Endometrium (tissue), 2 donors: ENCODE measurements around the gene SPTBN1.

Experiments
- FAIRE-seq: peaks from 2 replicates; lab custom pipeline; 2012; peaks lifted over from hg19 to GRCh38; lab: Jason Lieb, UNC
- donor health status: control.
- donor health status: control.

SPTBN1 gene

GRCh38 chr2:54653572-54654204, 197.6 kb downstream of the SPTBN1 start:
- FAIRE-seq = no peak

- no peak for FAIRE-seq
Measured at GRCh38 chr2:54655046-54655809, 199.1 kb downstream of the SPTBN1 start.

DNA sequence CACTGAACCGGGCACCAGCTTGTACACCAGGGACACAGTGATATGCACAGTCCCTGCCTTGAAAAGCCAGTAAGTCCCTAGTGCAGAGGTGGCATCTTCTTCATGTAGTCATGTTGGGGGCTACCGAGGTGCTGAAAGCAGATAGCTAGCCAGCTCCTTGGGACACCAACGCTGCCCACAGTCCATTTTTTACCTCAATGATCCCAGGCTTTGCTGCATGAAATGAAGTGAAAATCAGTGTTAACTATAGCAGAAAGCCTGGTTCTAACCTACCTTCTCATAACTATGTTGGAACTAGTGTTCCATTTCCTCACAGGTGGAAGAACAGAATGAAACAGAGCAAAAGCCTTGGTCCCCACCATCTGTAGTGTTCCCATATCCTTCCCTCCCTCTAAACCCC, 200.7 kb downstream of the SPTBN1 start:
- FAIRE-seq = no peak

DNA sequence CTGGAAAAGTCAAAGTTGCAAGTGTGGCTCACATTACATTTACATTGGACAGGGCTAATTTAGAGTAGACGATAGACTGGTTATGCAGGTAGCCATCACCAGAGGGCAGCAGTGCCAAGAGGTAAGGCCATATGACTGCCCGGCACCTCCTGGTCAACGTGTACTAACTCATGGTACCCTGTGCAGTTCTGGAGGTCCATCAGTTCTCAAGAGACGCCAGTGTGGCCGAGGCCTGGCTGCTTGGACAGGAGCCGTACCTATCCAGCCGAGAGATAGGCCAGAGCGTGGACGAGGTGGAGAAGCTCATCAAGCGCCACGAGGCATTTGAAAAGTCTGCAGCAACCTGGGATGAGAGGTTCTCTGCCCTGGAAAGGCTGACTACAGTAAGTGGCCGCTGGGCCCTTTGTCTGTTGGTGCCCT, 201.5 kb downstream of the SPTBN1 start:
- FAIRE-seq = no peak

DNA sequence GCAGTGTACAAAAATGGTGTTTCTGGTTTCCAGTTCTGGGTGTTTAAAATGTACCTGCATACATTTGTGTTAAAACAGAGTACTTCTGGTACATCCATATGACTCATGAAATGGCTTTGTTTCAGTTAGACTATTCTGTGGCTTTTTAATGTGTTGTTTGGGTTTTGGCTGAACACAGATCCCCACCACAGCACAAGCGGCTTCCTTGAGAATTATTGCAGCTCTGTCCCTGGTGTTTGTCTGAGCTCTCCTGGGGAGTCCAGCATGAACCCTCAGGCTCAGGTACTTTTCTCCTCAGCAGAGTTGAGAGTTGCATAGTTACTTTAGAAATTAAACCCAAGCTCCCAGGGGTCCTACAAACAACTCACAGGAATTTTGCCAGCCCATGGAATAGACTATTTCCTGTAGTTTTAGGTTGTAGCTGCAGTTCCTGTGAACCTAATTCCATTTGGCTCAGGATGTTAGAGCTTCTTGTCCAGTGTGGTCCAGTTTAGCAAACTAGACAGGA, 202.5 kb downstream of the SPTBN1 start:
- no peak for FAIRE-seq

DNA sequence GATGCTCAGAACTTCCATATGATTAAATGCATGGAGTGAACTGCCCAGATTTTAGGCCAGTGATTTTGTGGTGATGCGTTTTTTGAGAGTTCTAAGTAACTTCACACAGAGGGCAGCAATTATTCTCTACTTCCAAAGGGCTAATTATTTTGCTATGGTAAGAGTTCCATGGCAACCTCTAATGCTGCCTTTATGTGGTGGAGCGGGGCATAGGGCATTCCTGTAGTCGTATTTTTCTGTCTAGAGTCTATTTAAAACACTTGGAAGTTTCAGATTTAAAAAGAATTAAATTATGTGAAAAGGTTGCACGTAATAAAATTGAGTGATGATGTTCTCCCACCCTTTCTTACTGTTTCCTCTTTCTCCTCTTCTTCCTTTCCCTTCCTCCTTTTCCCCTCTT, 203.4 kb downstream of the SPTBN1 start:
- no peak for FAIRE-seq

GRCh38 chr2:54660752-54661151, 204.6 kb downstream of the SPTBN1 start:
- no peak for FAIRE-seq

- FAIRE-seq = no peak
Measured at GRCh38 chr2:54663424-54664030, 207.4 kb downstream of the SPTBN1 start.

DNA sequence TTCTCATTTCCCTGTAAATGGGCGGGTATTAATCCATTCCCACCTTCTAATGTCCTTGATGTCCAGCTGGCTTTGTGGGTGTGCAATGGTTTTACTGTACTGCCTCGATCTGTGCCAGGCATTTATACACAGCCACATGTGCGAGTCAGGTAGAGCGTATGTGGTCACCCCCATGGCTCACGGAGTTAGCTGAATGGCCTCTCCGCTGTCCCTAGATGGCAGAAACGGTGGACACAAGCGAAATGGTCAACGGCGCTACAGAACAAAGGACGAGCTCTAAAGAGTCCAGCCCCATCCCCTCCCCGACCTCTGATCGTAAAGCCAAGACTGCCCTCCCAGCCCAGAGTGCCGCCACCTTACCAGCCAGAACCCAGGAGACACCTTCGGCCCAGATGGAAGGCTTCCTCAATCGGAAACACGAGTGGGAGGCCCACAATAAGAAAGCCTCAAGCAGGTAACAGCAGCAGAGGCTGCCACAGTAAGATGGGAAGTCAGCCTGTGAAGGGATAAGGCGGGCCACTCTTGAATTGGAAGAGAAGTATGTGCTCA, 208.2 kb downstream of the SPTBN1 start:
- FAIRE-seq = no peak

DNA sequence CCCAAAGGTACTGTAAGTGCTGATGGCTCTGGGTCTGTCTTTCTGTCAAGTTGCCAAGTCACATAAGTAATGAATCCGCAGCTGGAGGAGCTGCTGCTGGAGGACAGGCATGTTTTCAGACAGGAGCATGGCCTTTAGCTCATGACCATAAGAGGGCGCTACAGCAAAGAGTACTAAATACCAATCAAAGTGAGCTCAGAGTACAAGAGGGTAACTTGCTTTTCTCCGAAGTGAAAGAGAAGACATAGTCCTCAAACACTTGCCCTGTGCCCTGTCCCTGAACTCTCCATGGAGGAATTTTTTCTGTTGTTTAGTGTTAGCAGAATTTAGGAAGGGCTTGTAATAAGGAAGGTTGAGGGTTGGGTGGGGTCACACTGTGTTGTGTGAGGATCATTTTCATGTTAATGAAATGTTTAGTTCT, 209.3 kb downstream of the SPTBN1 start:
- FAIRE-seq = no peak

DNA sequence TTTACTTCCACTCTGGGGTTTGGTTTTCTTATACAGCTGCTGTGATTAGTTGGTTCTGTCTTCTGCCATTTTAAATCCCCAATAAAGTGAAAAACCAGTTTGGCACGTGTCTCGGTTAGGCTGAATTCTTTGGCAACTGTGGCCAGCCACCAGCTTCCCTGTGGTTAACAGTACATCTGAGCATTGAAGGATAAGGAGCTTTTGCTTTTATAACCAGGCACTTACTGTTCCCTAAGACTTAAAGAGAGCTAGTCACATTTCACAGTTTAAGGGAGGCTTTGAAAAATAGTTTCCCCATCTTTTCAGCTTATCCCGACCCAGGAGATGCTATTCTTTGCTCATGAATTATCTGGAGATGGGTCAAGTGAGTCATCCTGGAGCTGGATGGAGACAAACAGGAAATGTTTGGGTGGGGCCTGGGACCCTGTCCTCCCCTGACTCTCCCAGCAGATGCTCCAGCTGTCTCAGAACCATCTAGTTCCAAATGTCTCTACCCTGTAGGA, 210.1 kb downstream of the SPTBN1 start:
- no peak for FAIRE-seq

GRCh38 chr2:54666634-54667265, 210.6 kb downstream of the SPTBN1 start:
- FAIRE-seq = no peak

GRCh38 chr2:54667266-54667639, 211.1 kb downstream of the SPTBN1 start:
- no peak for FAIRE-seq

DNA sequence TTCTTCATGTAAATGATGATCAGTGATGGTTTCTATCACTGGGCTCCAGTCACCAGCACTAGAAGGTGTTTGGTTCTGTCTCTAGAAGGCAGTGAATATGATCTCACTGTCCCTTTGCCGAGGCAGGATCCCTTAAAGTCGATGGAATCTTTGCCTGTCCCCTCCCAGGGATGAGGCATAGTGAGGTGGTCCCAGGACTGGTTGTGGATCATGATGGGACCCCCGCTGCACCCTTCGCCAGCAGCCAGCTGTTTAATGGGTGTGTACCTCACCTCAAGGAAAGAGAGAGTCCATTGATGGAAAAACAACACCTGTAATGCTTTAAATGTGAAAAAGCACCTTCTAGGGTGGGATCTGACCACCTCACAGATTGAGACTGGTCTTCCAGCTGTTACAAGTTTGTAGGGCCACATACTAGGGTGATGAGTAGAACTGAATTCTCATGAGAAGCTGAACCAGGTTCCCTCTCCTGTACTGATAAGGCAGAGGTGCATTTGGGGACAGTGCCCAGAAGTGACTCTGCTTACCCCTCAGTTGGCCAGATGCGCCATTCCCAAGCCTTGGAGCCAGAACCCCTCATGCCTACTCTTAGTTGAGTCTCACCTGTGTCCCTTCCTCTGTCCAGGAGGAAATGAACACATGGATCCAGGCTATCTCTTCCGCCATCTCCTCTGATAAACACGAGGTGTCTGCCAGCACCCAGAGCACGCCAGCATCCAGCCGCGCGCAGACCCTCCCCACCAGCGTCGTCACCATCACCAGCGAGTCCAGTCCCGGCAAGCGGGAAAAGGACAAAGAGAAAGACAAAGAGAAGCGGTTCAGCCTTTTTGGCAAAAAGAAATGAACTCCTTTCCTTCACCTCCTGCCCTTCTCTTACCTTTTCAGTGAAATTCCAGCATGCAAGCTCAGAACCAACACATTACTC, 211.9 kb downstream of the SPTBN1 start:
- no peak for FAIRE-seq

- FAIRE-seq = no peak
Measured at GRCh38 chr2:54668711-54669110, 212.6 kb downstream of the SPTBN1 start.

GRCh38 chr2:54669677-54670484, 213.8 kb downstream of the SPTBN1 start:
- peak; percentile 21 for FAIRE-seq

DNA sequence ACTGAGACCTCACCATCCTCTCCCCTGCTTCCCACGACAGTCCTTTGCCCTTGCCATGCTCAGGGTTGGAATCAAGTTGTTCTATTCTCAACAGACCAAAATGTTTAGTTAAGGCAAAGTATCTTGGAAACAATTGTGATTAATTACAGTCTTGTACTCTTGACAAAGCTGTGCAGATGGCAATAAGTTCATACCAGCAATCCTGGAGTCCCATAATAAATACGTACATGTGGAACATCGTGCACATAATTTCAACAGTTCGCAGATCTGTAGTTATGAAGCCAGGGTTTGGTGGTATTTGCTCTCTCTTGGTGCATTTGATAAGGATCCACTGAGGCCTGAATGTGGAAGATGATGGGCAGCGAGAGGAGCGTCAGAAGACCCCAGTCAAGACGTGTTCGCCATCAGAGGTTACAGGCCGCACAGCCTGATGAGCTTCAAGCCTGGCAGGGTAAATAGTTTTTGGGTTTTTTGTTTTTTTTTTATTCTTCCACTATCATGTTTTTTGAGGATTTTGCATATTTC, 214.4 kb downstream of the SPTBN1 start:
- FAIRE-seq = no peak

- no peak for FAIRE-seq
Measured at GRCh38 chr2:54671010-54671409, 214.9 kb downstream of the SPTBN1 start.

DNA sequence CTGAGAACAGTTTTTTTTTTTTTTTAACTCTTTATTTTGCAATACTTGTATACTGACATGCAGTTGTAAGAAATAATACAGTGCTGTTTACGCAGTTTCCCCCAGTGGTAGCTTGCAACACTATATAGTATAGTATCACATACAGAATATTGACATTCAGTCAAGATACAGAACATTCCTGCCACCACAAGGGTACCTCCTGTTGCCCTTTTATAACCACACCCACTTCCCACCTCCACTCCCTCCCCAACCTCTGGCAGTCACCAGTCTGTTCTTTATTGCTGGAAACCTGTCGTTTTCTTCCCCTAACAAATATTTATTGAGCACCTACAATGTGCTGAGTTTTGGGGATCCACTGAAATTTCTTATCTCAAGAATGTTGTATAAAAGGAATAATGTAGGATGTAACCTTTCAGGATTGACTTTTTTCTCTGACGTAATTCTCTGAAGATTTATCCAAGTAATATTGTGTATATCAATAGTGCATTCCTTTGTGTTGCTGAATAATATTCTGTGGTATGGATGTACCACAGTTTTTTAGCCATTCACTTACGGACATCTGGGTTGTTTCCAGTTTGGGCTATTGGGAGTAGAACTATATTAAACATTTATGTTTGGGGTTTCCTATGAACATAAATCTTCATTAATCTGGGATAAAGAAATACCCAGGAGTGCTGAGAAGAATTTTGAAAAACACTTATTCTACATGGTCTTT, 215.9 kb downstream of the SPTBN1 start:
- no peak for FAIRE-seq
